GM12892 (cell line): ENCODE data around the gene CDO1.

ENCODE experiments used
- POLR2A ChIP-seq: IDR thresholded peaks from 2 replicates; pipeline ENCODE4 v1.6.1; 2011; ENCODE audit warnings: low read depth, low read length, control low read depth
- POLR2AphosphoS5 ChIP-seq: IDR thresholded peaks from 2 replicates; pipeline ENCODE4 v1.6.1; 2011; ENCODE audit warnings: low read depth, low read length, control low read depth
- TAF1 ChIP-seq: IDR thresholded peaks from 2 replicates; pipeline ENCODE4 v1.6.1; 2011; ENCODE audit warnings: low read depth, mild to moderate bottlenecking, control low read depth, low read length, borderline replicate concordance

GRCh38 chr5:115831163-115831768 lies 14.8 kb upstream of the CDO1 start:
- TF ChIP-seq POLR2AphosphoS5 (no peak), POLR2A (no peak), TAF1 (no peak)
